ENCODE measurements around the gene GLT6D1.

The GLT6D1 gene

DNA sequence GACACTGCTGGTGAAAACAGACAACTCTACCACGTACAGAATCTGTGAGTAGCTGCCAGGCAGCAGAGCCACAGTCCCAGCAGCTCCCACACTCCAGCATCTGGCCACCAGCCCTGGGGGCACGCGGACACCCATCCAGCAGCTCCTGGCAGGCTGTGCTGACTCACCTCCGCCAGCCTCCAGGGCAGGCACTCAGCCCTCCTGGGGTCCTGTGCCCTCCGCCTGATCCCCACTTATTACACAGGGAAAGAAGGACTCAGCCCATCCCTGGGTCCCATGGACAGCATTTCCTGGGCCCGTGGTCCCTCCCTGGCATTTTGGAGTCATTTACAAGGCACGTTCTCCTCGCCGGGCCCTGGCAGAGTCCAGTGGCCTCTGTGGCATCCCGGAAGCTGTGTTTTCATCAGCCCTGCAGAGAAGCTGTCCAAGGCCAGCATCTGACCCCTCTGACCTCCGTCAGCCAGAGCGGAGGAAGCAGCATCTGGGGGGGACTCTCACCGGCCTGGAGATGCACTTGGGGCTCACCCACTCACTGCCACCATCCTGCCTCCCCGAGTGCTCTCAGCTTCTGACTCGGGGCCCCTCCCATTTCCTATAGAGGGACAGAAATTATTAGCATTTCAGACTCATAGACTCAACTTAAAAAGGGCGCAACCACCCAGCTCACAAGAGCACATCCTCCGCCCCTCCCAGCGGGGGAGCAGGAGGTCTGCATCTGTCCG, 56.2 kb downstream of the GLT6D1 start:
- DNase-seq = no peak

DNA sequence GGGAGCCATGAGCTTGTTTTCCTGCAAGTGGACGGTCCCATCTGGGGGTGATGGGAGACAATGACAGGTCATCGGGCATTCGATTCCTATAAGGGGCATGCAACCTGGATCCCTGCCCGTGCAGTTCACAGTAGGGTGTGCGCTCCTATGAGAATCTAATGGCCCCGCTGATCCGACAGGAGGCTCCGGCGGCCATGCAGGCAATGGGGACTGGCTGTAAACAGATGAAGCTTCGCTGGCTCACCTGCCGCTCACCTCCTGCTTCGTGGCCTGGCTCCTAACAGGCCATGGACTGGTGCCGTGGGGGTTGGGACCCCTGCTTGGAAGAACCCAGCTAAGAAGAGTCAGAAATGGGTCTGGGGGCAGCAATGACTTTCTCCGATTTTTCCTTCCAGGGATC, 56.8 kb downstream of the GLT6D1 start:
- no peak for DNase-seq

DNA sequence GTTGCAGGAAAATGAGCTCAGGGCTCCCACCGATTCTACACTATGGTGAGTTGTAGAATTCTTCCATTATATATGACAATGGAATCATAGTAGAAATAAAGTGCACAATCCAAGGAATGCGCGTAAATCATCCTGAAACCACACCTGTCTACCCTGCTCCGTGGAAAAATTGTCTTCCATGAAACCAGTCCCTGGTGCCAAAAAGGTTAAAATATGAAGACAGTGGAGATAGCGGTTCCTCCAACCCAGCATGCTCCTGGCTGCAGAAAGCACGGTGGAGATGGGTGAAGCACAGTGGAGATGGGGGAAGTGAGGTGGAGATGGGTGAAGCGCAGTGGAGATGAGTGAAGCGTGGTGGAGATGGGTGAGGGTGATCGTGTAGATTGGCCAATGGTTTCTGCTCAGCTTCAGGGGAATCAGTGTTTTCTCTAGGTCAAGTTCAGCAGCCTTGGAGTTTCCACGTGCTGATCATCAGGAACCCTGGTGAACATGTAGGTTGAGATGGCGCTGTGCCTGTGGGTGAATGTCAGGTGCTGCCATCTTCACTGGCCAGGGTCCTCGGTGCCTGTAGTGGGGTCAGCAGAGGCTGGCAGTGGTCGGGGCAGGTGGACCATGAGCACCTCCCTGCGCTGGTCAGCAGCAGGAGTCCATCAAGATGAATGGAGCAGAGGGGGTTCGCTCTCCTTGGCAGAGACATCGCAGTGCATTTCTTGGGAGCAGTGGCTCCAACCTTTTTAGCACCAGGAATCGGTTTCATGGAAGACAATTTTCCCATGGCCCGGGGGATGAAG, 57.5 kb downstream of the GLT6D1 start:
- no peak for DNase-seq

DNA sequence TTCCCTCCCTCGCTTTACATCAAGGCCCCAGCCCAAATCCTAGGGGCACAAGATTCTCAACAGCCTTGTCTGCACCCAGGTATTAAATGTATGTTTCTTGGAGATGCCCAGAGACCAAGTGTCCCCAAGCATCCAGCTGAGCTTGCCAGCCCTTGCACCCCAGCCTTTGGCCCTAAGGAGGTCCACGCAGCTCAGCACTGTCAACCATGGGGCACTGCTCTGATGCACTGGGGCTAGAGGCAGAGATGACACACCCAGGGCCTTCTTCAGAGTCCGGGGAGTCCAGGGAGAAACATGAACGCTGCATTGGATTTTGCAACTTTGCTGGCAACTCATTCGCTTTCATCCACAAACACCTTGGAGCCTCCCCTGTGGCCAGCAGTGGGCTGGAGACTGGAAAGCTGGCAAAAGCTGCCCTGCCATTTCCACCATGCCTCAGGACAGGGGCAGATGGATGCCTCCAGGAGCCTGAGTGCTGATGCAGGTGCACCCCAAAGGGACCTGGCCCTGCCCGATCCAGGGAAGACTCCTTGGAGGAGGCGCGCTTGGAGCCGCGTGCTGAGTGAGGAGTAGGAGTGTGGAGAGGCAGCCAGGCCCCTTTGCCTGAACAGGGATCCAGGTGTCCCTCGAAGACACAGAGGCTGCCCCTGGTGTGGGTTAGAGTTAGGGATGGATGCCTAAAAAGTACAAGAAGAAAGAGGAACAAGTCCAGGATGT, 58.5 kb downstream of the GLT6D1 start:
- DNase-seq = no peak

DNA sequence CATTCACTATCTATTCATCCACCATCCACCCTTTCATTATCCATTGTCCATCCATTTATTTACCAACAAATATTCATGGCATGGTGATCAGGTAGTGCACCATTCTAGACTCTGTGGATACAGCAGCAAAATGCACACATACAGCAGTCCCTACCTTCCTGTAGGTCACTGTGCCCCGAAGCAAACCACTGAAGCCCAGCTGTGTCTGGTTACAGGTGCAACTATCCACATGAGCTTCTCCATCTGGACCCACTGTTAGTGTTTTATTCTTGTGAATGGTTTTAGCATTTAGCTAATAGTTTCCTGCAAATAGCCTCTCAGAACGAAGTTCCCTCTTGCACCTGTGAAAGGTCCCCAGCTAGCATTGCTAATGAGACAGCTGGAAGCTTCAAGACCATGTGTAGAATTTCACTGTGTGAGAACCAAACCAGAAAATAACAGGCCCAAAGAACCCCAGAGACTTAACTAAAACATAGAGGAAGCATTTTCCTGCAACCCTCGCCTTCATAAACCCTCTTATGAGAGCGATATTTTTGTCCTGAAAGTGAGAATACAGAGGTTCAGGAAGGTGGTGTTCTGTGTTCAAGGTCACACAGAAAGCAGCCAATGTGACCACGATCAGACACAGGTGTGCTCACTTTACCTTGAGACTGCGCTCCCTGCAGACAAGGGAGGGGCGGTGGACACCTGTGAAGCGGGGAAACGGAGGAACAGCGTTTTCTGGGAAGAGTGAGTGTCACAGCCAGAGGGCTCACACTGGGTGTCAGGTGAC, 59.3 kb downstream of the GLT6D1 start:
- no peak for DNase-seq

DNA sequence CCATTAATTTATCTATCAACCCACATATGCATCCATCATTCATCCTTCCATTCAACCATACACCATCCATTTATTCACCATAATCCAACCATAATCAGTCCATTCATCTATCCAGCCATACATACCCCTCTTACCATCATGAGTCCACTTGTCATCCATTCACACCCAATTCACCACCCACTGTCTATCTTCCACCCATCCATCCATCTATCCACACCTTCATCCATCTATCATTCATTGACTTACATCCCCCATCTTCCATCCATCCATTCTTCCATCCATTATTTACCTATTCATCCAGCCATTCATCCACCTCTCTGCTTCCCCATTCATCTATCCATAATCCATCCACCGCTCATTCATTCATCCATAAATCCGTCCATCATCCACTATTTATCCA, 60.0 kb downstream of the GLT6D1 start:
- DNase-seq = no peak

DNA sequence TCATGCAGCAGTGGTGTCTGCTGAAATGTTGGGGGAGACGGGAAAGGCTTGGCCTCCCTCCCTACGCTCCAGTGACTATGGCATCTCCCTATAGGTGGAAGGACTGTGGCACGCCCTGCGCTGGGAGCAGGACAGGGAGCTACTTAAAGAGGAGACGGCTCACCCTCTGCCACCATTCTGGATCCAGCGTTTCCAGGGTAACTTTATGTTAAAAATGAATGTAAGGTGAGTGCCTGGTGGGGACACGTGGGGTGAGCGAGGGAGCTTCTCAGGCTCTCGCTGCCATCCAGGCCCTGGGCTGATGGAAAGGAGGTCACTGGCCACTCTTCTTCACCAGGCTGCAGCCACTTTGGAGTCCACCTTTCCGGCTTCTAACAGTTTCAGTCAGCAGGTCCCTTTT, 62.1 kb downstream of the GLT6D1 start:
- no peak for DNase-seq

DNA sequence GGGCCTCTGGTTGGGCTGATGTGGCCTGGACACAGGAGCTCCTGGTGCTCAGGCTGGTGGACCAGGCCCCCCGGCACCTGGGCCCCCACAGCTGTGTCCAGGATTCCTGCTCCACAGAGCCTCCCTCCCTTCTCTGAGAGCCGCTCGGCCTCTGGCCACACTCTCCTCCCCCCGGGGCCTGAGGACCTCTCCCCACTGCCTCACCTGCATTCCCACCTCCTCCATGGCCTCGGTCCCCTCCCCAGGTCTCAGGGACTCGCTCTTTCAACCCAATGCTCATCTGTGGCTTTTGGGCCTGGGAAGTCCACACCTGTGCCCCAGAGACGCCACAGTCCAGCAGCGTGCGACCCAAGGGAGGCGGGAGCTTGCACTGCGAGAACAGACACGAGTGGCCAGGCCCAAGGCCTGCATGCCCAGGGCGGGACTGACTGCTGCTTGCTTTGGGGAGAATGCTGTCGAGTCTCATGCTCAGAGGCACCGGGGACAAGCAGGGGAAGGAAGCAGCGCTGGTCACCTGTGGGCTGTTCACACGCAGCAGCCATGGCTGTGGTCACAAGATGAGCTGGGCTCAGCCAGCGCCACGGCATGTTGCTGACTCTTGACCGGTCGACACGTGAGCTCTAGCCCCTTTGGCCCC, 63.2 kb downstream of the GLT6D1 start:
- DNase-seq = no peak

DNA sequence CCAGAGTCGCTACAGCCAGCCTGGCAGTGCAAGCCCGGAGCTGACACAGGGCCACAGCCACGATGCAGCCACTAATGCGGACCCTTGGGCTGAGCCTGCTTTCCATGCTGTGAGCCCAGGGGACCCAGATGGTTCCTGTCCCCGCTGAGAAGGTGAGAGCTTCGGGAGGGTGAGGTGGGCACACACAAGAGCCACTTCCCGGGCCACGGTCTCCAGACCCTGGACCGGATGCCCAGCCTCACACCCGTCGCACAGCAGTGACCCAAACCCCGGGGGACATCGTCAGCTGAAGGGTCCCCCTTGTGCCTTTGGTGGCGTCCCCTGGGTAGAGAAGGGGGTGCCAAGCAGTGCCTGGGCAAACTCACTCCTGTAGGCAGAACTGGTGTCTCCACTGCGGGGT, 64.4 kb downstream of the GLT6D1 start:
- DNase-seq = no peak

DNA sequence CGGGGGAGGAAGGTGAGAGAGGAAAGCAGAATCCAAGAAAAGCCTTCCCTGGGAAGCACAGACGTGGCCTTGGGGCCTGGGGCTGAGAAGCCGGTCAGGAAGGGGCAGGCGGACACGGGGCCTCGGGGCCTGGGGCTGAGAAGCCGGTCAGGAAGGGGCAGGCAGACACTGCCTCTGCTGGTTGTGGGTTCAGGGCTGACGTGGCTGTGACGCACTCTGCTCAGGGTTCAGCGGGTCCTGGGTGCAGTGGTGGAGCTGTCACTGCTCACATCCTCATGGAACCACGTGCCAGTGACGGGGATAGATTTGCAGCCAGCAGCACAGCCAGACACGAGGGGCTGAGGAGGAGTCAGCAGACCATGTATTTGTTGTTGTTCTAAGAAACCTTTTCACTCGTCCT, 65.0 kb downstream of the GLT6D1 start:
- DNase-seq = no peak

All from CD4-positive, alpha-beta T cell treated with Interleukin-12 subunit alpha and Interleukin-12 subunit beta, for 1 hour (primary cell).